ENCODE results near the gene CAD. TPM values are rescaled to one million over a fixed set of nuclear protein-coding genes. Genes with fewer than 3 reads are reported as not detected.

CAD gene
- total RNA-seq, 1 donor from 2014 or later: 82.5 TPM

- Mint-ChIP-seq H3K27me3 (ENCODE audit: low read depth) (peaks cover 43% of the 10 kb centered on the region), H3K36me3 (no peaks in the 10 kb centered on the region), H3K27ac (no peak within 1 kb of the TSS), H3K4me1 (peaks cover 1% of the 10 kb centered on the region), H3K4me3 (no peak within 1 kb of the TSS), H3K9me3 (no peaks in the 10 kb centered on the region)
- TF ChIP-seq, protein P1, sequence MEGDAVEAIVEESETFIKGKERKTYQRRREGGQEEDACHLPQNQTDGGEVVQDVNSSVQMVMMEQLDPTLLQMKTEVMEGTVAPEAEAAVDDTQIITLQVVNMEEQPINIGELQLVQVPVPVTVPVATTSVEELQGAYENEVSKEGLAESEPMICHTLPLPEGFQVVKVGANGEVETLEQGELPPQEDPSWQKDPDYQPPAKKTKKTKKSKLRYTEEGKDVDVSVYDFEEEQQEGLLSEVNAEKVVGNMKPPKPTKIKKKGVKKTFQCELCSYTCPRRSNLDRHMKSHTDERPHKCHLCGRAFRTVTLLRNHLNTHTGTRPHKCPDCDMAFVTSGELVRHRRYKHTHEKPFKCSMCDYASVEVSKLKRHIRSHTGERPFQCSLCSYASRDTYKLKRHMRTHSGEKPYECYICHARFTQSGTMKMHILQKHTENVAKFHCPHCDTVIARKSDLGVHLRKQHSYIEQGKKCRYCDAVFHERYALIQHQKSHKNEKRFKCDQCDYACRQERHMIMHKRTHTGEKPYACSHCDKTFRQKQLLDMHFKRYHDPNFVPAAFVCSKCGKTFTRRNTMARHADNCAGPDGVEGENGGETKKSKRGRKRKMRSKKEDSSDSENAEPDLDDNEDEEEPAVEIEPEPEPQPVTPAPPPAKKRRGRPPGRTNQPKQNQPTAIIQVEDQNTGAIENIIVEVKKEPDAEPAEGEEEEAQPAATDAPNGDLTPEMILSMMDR (IDR thresholded peaks at IDR 0.05; ENCODE audit: unreplicated experiment): no peak
- no peak for DNase-seq (ENCODE audit: low spot score in 2 of 2, unreplicated experiment in 2 of 2)
Measured at GRCh38 chr2:27275211-27276150, 58.3 kb downstream of the CAD start, which contains the start of gene DNAJC5G. DNAJC5G (plus strand) TSS chr2:27275433; CDS start chr2:27276729, 1,296 bp downstream.

DNA sequence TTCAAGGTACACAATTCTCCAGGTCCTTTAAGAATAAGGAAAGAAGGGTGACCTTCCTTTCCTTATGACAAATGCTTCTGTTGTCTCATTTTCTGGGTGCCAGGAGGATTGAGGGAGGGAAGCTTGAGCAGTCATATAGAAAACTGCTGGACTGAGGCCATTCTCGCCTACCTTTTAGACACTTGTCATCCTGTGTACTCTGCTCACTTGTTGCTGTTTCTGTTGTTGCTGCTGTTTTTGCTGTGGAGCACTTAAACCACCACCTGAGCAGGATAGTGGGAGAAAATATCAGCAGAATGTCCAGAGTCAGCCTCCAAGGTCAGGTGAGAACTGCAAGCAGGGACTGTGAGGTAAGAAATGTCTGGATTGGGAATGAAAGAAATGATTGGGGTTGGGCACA is 60.8 kb downstream of the CAD start:
- H3K27ac Mint-ChIP-seq: no peak overlapping the region
- H3K36me3 Mint-ChIP-seq: no peaks in the 10 kb centered on the region
- peaks cover 8% of the 10 kb centered on the region for H3K4me1 Mint-ChIP-seq
- TF ChIP-seq, protein P1 (IDR thresholded peaks at IDR 0.05; ENCODE audit: unreplicated experiment): no peak
- H3K4me3 Mint-ChIP-seq: no peak overlapping the region
- DNase-seq (ENCODE audit: low spot score in 2 of 2, unreplicated experiment in 2 of 2): no peak
- no peaks in the 10 kb centered on the region for H3K9me3 Mint-ChIP-seq
- peaks cover 51% of the 10 kb centered on the region for H3K27me3 Mint-ChIP-seq (ENCODE audit: low read depth)

- DNase-seq (ENCODE audit: low spot score in 2 of 2, unreplicated experiment in 2 of 2): no peak
- Mint-ChIP-seq H3K4me3 (no peak overlapping the region), H3K4me1 (peaks cover 12% of the 10 kb centered on the region), H3K27me3 (ENCODE audit: low read depth) (peaks cover 61% of the 10 kb centered on the region), H3K27ac (no peak overlapping the region), H3K9me3 (no peaks in the 10 kb centered on the region), H3K36me3 (no peaks in the 10 kb centered on the region)
- TF ChIP-seq, protein P1 (IDR thresholded peaks at IDR 0.05; ENCODE audit: unreplicated experiment): no peak
Measured at GRCh38 chr2:27280826-27281225, 63.7 kb downstream of the CAD start.

GRCh38 chr2:27281442-27281841 is 64.3 kb downstream of the CAD start:
- no peak overlapping the region for H3K27ac Mint-ChIP-seq
- no peaks in the 10 kb centered on the region for H3K36me3 Mint-ChIP-seq
- H3K9me3 Mint-ChIP-seq: no peaks in the 10 kb centered on the region
- no peak overlapping the region for H3K4me3 Mint-ChIP-seq
- peaks cover 12% of the 10 kb centered on the region for H3K4me1 Mint-ChIP-seq
- H3K27me3 Mint-ChIP-seq (ENCODE audit: low read depth): peaks cover 60% of the 10 kb centered on the region
- no peak for DNase-seq (ENCODE audit: low spot score in 2 of 2, unreplicated experiment in 2 of 2)
- TF ChIP-seq, protein P1 (IDR thresholded peaks at IDR 0.05; ENCODE audit: unreplicated experiment): no peak

- TF ChIP-seq, protein P1 (IDR thresholded peaks at IDR 0.05; ENCODE audit: unreplicated experiment): no peak
- peaks cover 12% of the 10 kb centered on the region for H3K4me1 Mint-ChIP-seq
- no peak within 1 kb of the TSS for H3K27ac Mint-ChIP-seq
- peaks cover 62% of the 10 kb centered on the region for H3K27me3 Mint-ChIP-seq (ENCODE audit: low read depth)
- no peaks in the 10 kb centered on the region for H3K36me3 Mint-ChIP-seq
- no peak within 1 kb of the TSS for H3K4me3 Mint-ChIP-seq
- DNase-seq (ENCODE audit: low spot score in 2 of 2, unreplicated experiment in 2 of 2): no peak
- no peaks in the 10 kb centered on the region for H3K9me3 Mint-ChIP-seq
Measured at GRCh38 chr2:27281855-27282559, 64.8 kb downstream of the CAD start, which contains the start of gene TRIM54. TRIM54 (plus strand) TSS chr2:27282429; CDS start chr2:27282732, 303 bp downstream.

Measured in mesothelial cell of epicardium (in vitro differentiated cells).